AG08395 (cell line): Measurements from ENCODE around the gene LAS1L.
"Not testable (repeated sequence)": the region's sequence is repeated elsewhere in the genome, so short reads cannot be mapped to it uniquely, and the experiment has no call there.

ENCODE experiments used
- DNase-seq: peaks from one replicate; pipeline ENCODE4 v3.0.0; 2012; ENCODE audit warnings: mixed read lengths, low spot score

Gene LAS1L

DNA sequence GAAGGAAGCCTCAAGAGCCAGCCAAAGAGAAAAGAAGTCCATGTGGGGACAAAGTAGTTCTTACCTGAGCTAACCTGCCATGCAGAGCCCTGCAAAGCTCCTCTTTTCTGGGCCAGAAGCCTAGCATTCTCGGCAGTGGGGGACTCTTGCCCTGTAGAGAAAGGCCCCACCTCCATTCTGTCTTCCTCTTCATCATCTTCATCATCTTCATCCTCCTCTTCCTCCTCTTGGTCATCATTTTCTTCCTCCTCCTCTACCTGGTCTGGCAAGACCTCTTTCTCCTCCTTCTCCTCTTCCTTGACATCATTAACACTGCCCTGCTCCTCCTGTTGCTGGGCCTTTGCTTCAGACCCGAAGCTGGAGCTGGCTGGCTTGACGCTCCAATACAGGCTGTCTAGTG lies 16.7 kb downstream of the LAS1L start:
- no peak for DNase-seq

DNA sequence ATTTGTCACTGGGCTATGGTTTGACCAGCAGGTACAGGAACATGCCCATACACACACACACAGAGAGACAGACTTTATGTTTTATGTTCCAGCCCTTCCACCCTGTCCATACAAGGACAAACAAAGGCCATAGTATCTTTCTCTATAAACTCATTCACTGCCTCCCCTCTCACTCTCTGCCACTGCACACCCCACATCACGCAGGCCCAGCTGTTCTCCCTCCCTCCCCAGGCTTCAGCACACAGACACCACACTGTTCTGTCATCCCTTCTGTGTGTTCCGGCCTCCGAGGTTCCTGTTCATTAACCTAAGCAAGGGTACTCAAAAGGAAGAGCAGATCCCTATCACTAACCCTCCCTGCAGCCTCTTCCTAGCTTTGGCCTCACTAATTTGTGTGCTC lies 17.8 kb downstream of the LAS1L start:
- no peak for DNase-seq

DNA sequence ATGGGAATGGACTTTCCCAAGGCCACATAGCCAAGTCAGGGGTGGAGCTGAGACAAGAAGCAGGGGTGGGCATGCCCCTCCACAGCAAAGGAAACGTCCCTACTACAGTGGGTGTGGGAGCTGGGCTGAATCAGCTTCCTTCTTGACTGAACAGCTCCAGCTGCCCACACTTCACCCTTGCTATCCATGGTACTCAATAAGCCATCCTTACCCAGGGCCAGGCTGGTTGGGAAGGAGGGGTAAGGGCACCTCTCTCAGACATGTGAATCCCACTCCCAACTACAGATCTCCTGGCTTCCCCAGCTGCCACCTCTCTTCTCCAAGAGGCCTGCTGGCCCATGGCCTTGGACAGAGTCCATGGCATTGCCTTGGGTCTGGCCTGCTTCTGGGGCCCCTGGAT lies 21.0 kb downstream of the LAS1L start:
- DNase-seq: no peak

DNA sequence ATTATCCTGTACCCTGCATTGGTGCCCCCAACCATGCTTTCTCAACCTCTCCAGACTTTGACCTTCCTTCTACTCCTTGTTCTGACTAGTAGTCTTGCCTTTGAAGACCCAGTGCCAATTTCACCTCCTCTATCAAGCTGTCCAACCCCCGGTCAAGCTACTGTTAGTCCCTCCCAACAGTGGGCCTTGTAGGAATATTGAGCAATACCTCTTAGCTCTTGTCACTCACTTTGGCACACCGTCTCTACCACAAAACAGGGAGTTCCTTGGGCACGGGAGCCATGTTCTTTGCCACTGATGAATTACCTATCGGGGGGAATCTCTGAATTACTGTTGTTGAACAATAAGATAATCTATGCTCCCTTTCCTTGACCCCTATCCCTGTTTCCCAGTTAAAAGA lies 25.2 kb downstream of the LAS1L start:
- no peak for DNase-seq

DNA sequence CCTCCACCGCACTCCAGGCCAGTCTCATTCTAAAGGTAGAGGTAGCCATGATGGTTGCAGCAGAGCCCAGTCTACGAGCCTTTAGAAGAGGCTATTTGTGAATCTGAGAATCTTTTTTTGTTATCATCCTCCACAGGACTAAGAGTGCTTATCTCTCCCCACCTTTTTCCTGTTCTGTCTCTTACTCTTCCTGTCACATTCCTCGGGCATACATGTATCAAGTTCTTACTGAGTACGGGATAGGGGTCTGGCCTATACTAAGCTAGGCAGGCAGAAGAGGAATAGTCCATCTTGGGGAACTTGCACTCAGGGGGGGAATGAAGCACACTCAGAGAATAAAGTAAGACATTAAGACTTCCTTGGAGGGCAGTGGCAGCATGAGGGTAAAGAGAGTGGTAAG lies 25.7 kb downstream of the LAS1L start:
- no peak for DNase-seq

DNA sequence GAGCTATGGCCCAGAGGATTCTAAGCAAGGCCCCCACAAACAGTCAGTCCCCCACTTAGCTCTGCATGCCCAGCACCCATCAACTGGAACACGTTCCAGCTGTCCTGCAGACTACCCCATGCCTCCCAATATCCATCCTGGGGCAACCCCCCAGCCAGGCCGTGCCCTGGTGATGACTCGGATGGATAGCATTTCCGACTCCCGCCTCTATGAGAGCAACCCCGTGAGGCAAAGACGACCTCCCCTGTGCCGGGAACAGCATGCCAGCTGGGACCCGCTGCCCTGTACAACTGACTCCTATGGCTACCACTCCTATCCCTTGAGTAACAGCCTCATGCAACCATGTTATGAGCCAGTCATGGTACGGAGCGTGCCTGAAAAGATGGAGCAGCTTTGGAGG lies 32.0 kb downstream of the LAS1L start:
- no peak for DNase-seq

DNA sequence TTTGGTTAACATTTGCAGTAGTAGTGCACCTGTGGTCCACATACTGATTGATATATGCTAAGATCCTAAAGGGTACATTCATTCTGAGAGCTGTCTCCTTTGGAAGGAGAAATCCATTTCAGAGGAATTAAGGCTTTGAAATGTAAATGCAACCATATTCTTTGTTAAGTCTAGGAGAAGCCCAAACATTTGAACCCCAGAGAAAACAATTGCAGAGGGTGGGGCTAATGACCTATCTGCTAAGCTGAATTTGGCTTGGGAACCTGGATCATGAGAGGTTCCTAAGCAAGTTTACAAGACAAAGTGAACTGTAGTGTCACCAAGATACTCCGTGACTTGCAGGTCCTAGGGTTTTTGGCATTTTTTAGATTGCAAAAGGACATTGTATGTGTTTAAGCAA lies 41.2 kb downstream of the LAS1L start:
- DNase-seq: no peak

DNA sequence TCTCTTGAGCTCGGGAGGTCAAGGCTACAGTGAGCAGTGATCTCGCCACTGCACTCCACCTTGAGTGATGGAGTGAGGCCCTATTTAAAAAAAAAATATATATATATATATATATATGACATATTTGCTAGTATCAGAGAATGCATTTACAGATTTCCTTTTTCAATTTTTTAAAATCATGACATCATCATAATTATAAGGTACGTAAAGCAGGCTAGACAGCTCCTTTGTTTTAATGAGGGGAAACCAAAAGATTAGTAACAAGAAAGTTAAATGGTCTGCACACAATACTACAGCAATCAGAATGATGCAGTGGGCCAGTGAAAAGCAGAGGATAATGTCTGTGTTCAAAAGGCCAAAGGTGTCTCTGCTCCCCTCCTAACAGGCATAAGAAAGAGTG lies 43.0 kb downstream of the LAS1L start:
- DNase-seq: no peak

DNA sequence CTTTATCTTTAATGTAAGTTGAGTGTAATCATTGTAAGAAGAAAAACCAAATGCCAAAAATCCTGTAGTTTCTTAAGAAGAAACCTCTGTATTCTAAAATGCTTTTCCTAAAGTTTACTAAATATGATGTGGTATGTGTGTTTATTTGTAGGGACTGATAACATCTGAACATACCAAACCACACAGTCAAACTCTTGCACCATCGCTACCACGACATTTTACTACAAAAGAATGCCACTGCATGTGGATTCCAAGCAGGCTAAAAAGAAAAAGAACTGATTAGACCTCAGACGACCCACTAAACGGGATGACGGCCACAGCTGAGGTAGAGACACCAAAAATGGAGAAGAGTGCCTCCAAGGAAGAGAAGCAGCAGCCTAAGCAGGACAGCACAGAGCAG lies 46.1 kb downstream of the LAS1L start:
- peak; percentile 7 for DNase-seq

DNA sequence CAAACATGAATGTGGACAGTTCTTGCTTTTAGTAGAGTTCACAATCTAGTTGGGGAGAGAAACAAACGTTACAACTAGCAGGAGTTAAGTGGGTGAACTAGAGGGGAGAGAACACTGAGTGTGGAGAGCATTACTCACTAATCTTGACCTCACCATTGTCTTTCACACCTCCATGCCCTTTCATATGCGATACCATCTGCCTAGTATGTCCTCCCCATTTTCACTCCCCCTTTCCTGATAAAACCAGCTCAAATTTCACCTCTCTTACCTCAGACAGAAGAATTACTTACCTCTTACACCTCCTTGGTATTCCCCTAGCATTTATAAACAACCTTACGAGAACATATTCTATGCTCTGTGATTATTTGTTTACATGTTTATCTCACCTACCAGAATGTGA lies 53.6 kb downstream of the LAS1L start:
- no peak for DNase-seq

DNA sequence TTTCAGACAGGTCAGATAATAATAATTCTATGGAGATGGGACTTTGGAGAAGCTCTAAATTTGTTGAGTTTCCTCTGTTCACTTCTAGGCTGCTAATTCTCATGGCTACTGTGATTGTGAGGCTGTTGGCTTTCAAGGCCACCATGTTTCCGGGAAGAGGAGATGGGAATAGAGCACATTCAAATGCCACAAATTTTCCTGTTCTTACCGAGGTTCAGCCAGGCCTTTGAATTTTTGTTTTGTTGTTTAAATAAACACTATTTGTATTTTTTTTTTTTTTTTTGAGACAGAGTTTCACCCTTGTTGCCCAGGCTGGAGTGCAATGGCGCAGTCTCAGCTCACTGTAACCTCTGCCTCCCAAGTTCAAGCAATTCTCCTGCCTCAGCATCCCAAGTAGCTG lies 55.5 kb downstream of the LAS1L start:
- not testable (repeated sequence) for DNase-seq

DNA sequence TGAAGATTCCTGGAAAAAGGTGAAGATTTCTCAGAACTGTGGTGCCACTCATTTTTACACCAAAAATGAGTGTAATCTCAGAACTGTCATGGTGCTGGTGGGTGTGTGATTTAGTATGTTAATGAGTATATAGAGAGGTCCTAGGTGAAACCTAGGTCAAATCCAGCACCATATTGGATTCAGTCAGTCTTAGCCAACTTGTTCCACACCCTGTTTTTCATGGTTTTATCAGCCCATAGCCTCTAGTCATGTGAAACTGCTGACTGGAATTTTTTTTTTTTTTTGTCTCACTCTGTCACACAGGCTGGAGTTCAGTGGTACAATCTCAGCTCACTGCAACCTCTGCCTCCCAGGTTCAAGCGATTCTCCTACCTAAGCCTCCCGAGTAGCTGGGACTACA lies 58.0 kb downstream of the LAS1L start:
- DNase-seq: no peak

DNA sequence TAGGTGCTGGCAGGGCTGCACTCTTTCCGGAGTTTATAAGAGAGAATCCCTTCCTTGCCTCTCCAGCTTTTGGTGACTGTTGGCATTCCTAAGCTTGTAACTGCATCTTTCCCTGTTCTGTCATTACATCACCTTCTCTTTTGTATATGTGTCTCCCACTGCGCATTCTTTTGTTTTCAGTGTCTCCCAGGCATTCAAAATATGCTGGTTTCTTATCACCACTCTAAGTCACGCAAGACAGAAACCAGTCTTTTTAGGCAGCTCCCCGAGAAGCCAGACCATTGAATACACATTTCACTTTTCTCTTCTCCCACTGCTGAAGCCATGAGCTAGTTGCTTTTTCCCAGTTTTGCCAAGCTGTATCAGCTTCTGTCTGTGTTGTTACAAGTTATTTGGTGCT lies 71.0 kb downstream of the LAS1L start:
- peak; percentile 15 for DNase-seq
